Type B pancreatic cell (in vitro differentiated cells): ENCODE data around the gene TMC1. TPM values are rescaled to one million over a fixed set of nuclear protein-coding genes. Genes with fewer than 3 reads are reported as not detected.

Experiments used
- DNase-seq: peaks from one replicate; pipeline ENCODE4 v3.0.0; 2021; ENCODE audit warnings: mixed read lengths; ENCODE audit not compliant: unreplicated experiment; ENCODE audit errors: extremely low spot score
- H3K27ac Mint-ChIP-seq: 2 replicates; pipeline ENCODE4 v1.8.0; 2021; ENCODE audit warnings: mild to moderate bottlenecking, mixed read lengths
- H3K27me3 Mint-ChIP-seq: 2 replicates; pipeline ENCODE4 v1.8.0; 2021; ENCODE audit warnings: mixed read lengths
- H3K36me3 Mint-ChIP-seq: 2 replicates; pipeline ENCODE4 v1.8.0; 2021; ENCODE audit warnings: mixed read lengths
- H3K4me1 Mint-ChIP-seq: one replicate; pipeline ENCODE4 v1.8.0; 2021; ENCODE audit warnings: mixed read lengths; ENCODE audit not compliant: unreplicated experiment
- H3K4me3 Mint-ChIP-seq: 2 replicates; pipeline ENCODE4 v1.8.0; 2021; ENCODE audit warnings: mild to moderate bottlenecking, mixed read lengths
- H3K9me3 Mint-ChIP-seq: 2 replicates; pipeline ENCODE4 v1.8.0; 2021; ENCODE audit warnings: mixed read lengths
- CTCF ChIP-seq: fragments of 200-600 bp; sonication (generic); conservative IDR thresholded peaks from 2 replicates; pipeline ENCODE4 v1.5.0; 2021; ENCODE audit warnings: antibody characterized with exemption, mild to moderate bottlenecking
- total RNA-seq: library from RNA; stranded (reverse); gene quantifications from 2 replicates; pipeline ENCODE4 v1.2.1, GENCODE V29; 2021; ENCODE audit warnings: low replicate concordance

The TMC1 gene
- total RNA-seq, 1 donor from 2014 or later = not detected

- Mint-ChIP-seq H3K4me3 (no peak overlapping the region), H3K9me3 (no peaks in the 10 kb centered on the region), H3K27me3 (no peaks in the 10 kb centered on the region), H3K36me3 (no peaks in the 10 kb centered on the region), H3K4me1 (peaks cover 21% of the 10 kb centered on the region), H3K27ac (no peak overlapping the region)
- no peak for TF ChIP-seq CTCF
- no peak for DNase-seq
Measured at GRCh38 chr9:72597181-72597517, 75.7 kb downstream of the TMC1 start.

- Mint-ChIP-seq H3K4me1 (peaks cover 21% of the 10 kb centered on the region), H3K36me3 (no peaks in the 10 kb centered on the region), H3K4me3 (no peak overlapping the region), H3K27me3 (no peaks in the 10 kb centered on the region), H3K27ac (no peak overlapping the region), H3K9me3 (no peaks in the 10 kb centered on the region)
- TF ChIP-seq CTCF = no peak
- DNase-seq = no peak
Measured at GRCh38 chr9:72597601-72598000, 76.2 kb downstream of the TMC1 start.

- Mint-ChIP-seq H3K4me3 (no peak overlapping the region), H3K4me1 (peaks cover 21% of the 10 kb centered on the region), H3K27ac (no peak overlapping the region), H3K27me3 (no peaks in the 10 kb centered on the region), H3K36me3 (no peaks in the 10 kb centered on the region), H3K9me3 (no peaks in the 10 kb centered on the region)
- TF ChIP-seq CTCF = no peak
- DNase-seq = no peak
Measured at GRCh38 chr9:72598639-72599038, 77.2 kb downstream of the TMC1 start.

GRCh38 chr9:72599874-72600534 lies 78.6 kb downstream of the TMC1 start:
- H3K4me3 Mint-ChIP-seq = no peak overlapping the region
- DNase-seq = no peak
- H3K27ac Mint-ChIP-seq = no peak overlapping the region
- no peaks in the 10 kb centered on the region for H3K36me3 Mint-ChIP-seq
- no peaks in the 10 kb centered on the region for H3K27me3 Mint-ChIP-seq
- TF ChIP-seq CTCF = no peak
- H3K4me1 Mint-ChIP-seq = peaks cover 14% of the 10 kb centered on the region
- no peaks in the 10 kb centered on the region for H3K9me3 Mint-ChIP-seq

- no peak overlapping the region for H3K27ac Mint-ChIP-seq
Measured at GRCh38 chr9:72600671-72601070, 79.3 kb downstream of the TMC1 start.

More at GRCh38 chr9:72600671-72601070, 79.3 kb downstream of the TMC1 start:
- TF ChIP-seq CTCF = no peak
- peaks cover 14% of the 10 kb centered on the region for H3K4me1 Mint-ChIP-seq
- no peak for DNase-seq
- H3K36me3 Mint-ChIP-seq = no peaks in the 10 kb centered on the region
- H3K9me3 Mint-ChIP-seq = no peaks in the 10 kb centered on the region
- H3K27me3 Mint-ChIP-seq = no peaks in the 10 kb centered on the region
- H3K4me3 Mint-ChIP-seq = no peak overlapping the region
